Measurements from ENCODE around the gene SRP9.

- no peak for TF ChIP-seq NRF1 (IDR thresholded peaks at IDR 0.05; ENCODE audit: low read depth, low read length)
- no peak for TF ChIP-seq TAF1 (IDR thresholded peaks at IDR 0.05; ENCODE audit: borderline replicate concordance, low read depth, low read length)
- TF ChIP-seq CTCF (IDR thresholded peaks at IDR 0.05) = no peak
- TF ChIP-seq ELF1 (IDR thresholded peaks at IDR 0.05) = no peak
- TF ChIP-seq IRF3 (IDR thresholded peaks at IDR 0.05; ENCODE audit: low read depth, low read length) = no peak
- no peak for TF ChIP-seq REST (IDR thresholded peaks at IDR 0.05; ENCODE audit: low read depth, low read length)
- no peak for TF ChIP-seq CHD2 (IDR thresholded peaks at IDR 0.05; ENCODE audit: low read length, partially characterized antibody)
- TF ChIP-seq YY1 (IDR thresholded peaks at IDR 0.05; ENCODE audit: low read depth) = no peak
- no peak for TF ChIP-seq GABPA (IDR thresholded peaks at IDR 0.05; ENCODE audit: low read depth)
- TF ChIP-seq POLR2AphosphoS5 (IDR thresholded peaks at IDR 0.05; ENCODE audit: low read depth, low read length) = no peak
- no peak for TF ChIP-seq SMC3 (IDR thresholded peaks at IDR 0.05; ENCODE audit: low read depth, low read length)
- no peak for TF ChIP-seq RCOR1 (IDR thresholded peaks at IDR 0.05; ENCODE audit: low read length)
- TF ChIP-seq TCF12 (IDR thresholded peaks at IDR 0.05) = no peak
- no peak for TF ChIP-seq MAX (IDR thresholded peaks at IDR 0.05; ENCODE audit: low read depth)
Observed at GRCh38 chr1:225768662-225769426, 8.8 kb upstream of the SRP9 start.

All from SK-N-SH (cell line).